Measurements from ENCODE around the gene BMPR2. TPM values are rescaled to one million over a fixed set of nuclear protein-coding genes. Genes with fewer than 3 reads are reported as not detected.

Gene BMPR2
- total RNA-seq, 4 donors from 2014 or later: 56.1 to 112 (median 66.6) TPM

- TF ChIP-seq CTCF (IDR thresholded peaks at IDR 0.05; ENCODE audit: low read depth): no peak
Measured at GRCh38 chr2:202434472-202434871, 58.3 kb downstream of the BMPR2 start.

GRCh38 chr2:202436626-202437025, 60.5 kb downstream of the BMPR2 start:
- TF ChIP-seq CTCF (IDR thresholded peaks at IDR 0.05; ENCODE audit: low read depth): no peak

GRCh38 chr2:202442882-202443281, 66.8 kb downstream of the BMPR2 start:
- TF ChIP-seq CTCF (IDR thresholded peaks at IDR 0.05; ENCODE audit: low read depth): no peak

GRCh38 chr2:202444000-202444399, 67.9 kb downstream of the BMPR2 start:
- TF ChIP-seq CTCF (IDR thresholded peaks at IDR 0.05; ENCODE audit: low read depth): no peak

GRCh38 chr2:202449344-202449743, 73.2 kb downstream of the BMPR2 start:
- no peak for TF ChIP-seq CTCF (IDR thresholded peaks at IDR 0.05; ENCODE audit: low read depth)

- no peak for TF ChIP-seq CTCF (IDR thresholded peaks at IDR 0.05; ENCODE audit: low read depth)
Measured at GRCh38 chr2:202450785-202451184, 74.7 kb downstream of the BMPR2 start.

GRCh38 chr2:202452744-202453143, 76.6 kb downstream of the BMPR2 start:
- no peak for TF ChIP-seq CTCF (IDR thresholded peaks at IDR 0.05; ENCODE audit: low read depth)

Measured in subcutaneous adipose tissue (tissue), 4 donors.